B cell (primary cell): ENCODE results near the gene SELENOS. TPM values are rescaled to one million over a fixed set of nuclear protein-coding genes. Genes with fewer than 3 reads are reported as not detected.
A peak's percentile ranks its signal among the peaks of the same experiment; 100 is the strongest.

ENCODE experiments used
- ATAC-seq: fragments of 200-7000 bp; cut with Tn5 transposase; one replicate; pipeline ENCODE4 v1.10.0; 2021; ENCODE audit warnings: low read depth, mild to moderate bottlenecking, moderate number of reproducible peaks, moderate library complexity
- CTCF ChIA-PET: fragments of 350-600 bp; sonication (Branson Sonifier 250); formaldehyde crosslinking; loops from one replicate; lab custom pipeline; 2021; ENCODE audit warnings: antibody characterized with exemption, inconsistent platforms; lab: Charles Lee
- POLR2A ChIA-PET: fragments of 350-600 bp; sonication (Branson Sonifier 250); formaldehyde crosslinking; loops from one replicate; lab custom pipeline; 2021; ENCODE audit warnings: antibody characterized with exemption; lab: Charles Lee
- DNase-seq: peaks from one replicate; pipeline ENCODE4 v3.0.0; 2013
- H2AFZ ChIP-seq: 2 replicates; pipeline ENCODE4 v1.6.1; 2012; ENCODE audit warnings: mild to moderate bottlenecking, low read depth, low read length; ENCODE audit not compliant: insufficient read depth, poor library complexity, severe bottlenecking
- H3K27ac ChIP-seq, 2 donors: 1 replicate in 1 of 2; 2 replicates in 1 of 2; pipeline ENCODE4 v1.5.1; 2012 to 2013; ENCODE audit warnings: low read length in 2 of 2, mild to moderate bottlenecking in 2 of 2, moderate library complexity in 1 of 2
- H3K27me3 ChIP-seq, 4 experiments: fragments of 200-600 bp in 1 of 4; sonication (generic) in 1 of 4; replicated peaks in 1 of 4; 1 replicate in 2 of 4; 2 replicates in 2 of 4; pipeline versions ENCODE4 v1.6.1 to v1.7.0; 2013 to 2016; ENCODE audit warnings: low read length in 3 of 4, mild to moderate bottlenecking in 2 of 4, mixed read lengths in 1 of 4, moderate library complexity in 1 of 4; ENCODE audit not compliant: insufficient read depth in 4 of 4, control insufficient read depth in 3 of 4; ENCODE audit errors: control extremely low read depth in 1 of 4
- H3K36me3 ChIP-seq, 2 experiments: replicated peaks in 1 of 2; 1 replicate in 1 of 2; 2 replicates in 1 of 2; pipeline versions ENCODE4 v1.6.1 to v1.7.1; 2013; ENCODE audit warnings: low read length in 1 of 2; ENCODE audit not compliant: insufficient read depth in 2 of 2, control insufficient read depth in 1 of 2; ENCODE audit errors: control extremely low read depth in 1 of 2, extremely low read depth in 1 of 2
- H3K4me1 ChIP-seq, 2 donors: fragments of 200-600 bp in 1 of 2; sonication (generic) in 1 of 2; 1 replicate in 1 of 2; 2 replicates in 1 of 2; pipeline versions ENCODE4 v1.5.1 to v1.6.1; 2013 to 2017; ENCODE audit warnings: low read length in 2 of 2; ENCODE audit not compliant: control insufficient read depth in 2 of 2, insufficient read depth in 2 of 2
- H3K4me2 ChIP-seq: replicated peaks from 2 replicates; pipeline ENCODE3; 2012; ENCODE audit warnings: mild to moderate bottlenecking, low read depth, low read length; ENCODE audit not compliant: poor library complexity, severe bottlenecking
- H3K4me3 ChIP-seq, 5 experiments: fragments of 200-600 bp in 1 of 5; sonication (generic) in 1 of 5; 1 replicate in 3 of 5; 2 replicates in 2 of 5; pipeline versions ENCODE4 v1.5.1 to v1.7.0; 2011 to 2016; ENCODE audit warnings: low read length in 4 of 5, mild to moderate bottlenecking in 4 of 5, low read depth in 2 of 5, control low read depth in 1 of 5, moderate library complexity in 1 of 5; ENCODE audit not compliant: insufficient read depth in 1 of 5; ENCODE audit errors: control extremely low read depth in 1 of 5, extremely low read depth in 1 of 5
- H3K79me2 ChIP-seq: fragments of 200-600 bp; sonication (generic); one replicate; pipeline ENCODE4 v1.6.0; 2016; ENCODE audit warnings: low read length; ENCODE audit not compliant: control insufficient read depth, insufficient read depth
- H3K9ac ChIP-seq: fragments of 200-600 bp; sonication (generic); 2 replicates; pipeline ENCODE4 v1.6.1; 2017; ENCODE audit warnings: mild to moderate bottlenecking, low read length, moderate library complexity
- H3K9me3 ChIP-seq, 3 donors: one replicate each; pipeline versions ENCODE4 v1.6.1 to v1.7.1; 2013; ENCODE audit warnings: low read length in 2 of 3; ENCODE audit not compliant: control insufficient read depth in 2 of 3, insufficient read depth in 1 of 3; ENCODE audit errors: control extremely low read depth in 1 of 3
- H4K20me1 ChIP-seq: 2 replicates; pipeline ENCODE4 v1.6.0; 2012; ENCODE audit warnings: mild to moderate bottlenecking, low read length; ENCODE audit not compliant: insufficient read depth, control insufficient read depth, poor library complexity, severe bottlenecking
- H3K27ac Mint-ChIP-seq: one replicate; pipeline ENCODE4 v1.8.0; 2021; ENCODE audit warnings: mixed read lengths
- H3K27me3 Mint-ChIP-seq: one replicate; pipeline ENCODE4 v1.8.0; 2021; ENCODE audit warnings: mixed read lengths
- H3K4me1 Mint-ChIP-seq: one replicate; pipeline ENCODE4 v1.8.0; 2021; ENCODE audit warnings: mixed read lengths
- H3K4me3 Mint-ChIP-seq: one replicate; pipeline ENCODE4 v1.8.0; 2021; ENCODE audit warnings: mixed read lengths
- H3K9me3 Mint-ChIP-seq: one replicate; pipeline ENCODE4 v1.8.0; 2022; ENCODE audit warnings: mixed read lengths; ENCODE audit not compliant: insufficient read depth
- CTCF ChIP-seq: fragments of 200-600 bp; IDR thresholded peaks from one replicate; pipeline ENCODE4 v1.8.0; 2022; ENCODE audit warnings: antibody characterized with exemption, mild to moderate bottlenecking
- EZH2 ChIP-seq: IDR thresholded peaks from 2 replicates; pipeline ENCODE4 v1.6.1; 2012; ENCODE audit warnings: borderline replicate concordance, low read depth, mild to moderate bottlenecking, moderate library complexity, low read length; ENCODE audit not compliant: insufficient read depth, poor library complexity, severe bottlenecking
- WGBS: methylation state at CpG from one replicate; pipeline ENCODE4 v1.1.5; 2013; ENCODE audit warnings: missing lambda C conversion rate; ENCODE audit not compliant: insufficient coverage; 5-methylcytosine and 5-hydroxymethylcytosine counted together
- intact Hi-C: fragments of 100-400 bp; cut with micrococcal nuclease; formaldehyde crosslinking; loops from one replicate; pipeline ENCODE4 v1.10.0; 2022
- polyA plus RNA-seq: library from polyadenylated mRNA; depleted of rRNA; stranded (reverse); fragments of >200 nt; gene quantifications from 2 replicates; pipeline ENCODE4 v1.2.3, GENCODE V29; 2012
- total RNA-seq, 2 donors: library from RNA; stranded (reverse); fragments of 120-200 nt in 1 of 2; gene quantifications; 1 replicate in 1 of 2; 2 replicates in 1 of 2; pipeline versions ENCODE4 v1.2.3 to v1.2.4, GENCODE V29; 2013 to 2022

The SELENOS gene
- total and polyA plus RNA-seq, 2 donors (not counting 1 experiment from before 2014, with no cell fraction given) = 14.2 to 26.8 TPM

- H3K9ac ChIP-seq = no peak overlapping the region
- WGBS = 79% methylated on average over 4 of the region's 4 CpGs
- intact Hi-C loops = no loop called here
- Mint-ChIP-seq H3K27me3 (no peaks in the 10 kb centered on the region), H3K4me1 (no peaks in the 10 kb centered on the region), H3K4me3 (no peak overlapping the region), H3K27ac (no peak overlapping the region), H3K9me3 (no peaks in the 10 kb centered on the region)
- DNase-seq (no peak), ATAC-seq (no peak)
- no peak for TF ChIP-seq CTCF
- no peak for TF ChIP-seq EZH2
- H3K79me2 ChIP-seq = peaks cover 4% of the 10 kb centered on the region
- no peaks in the 10 kb centered on the region for H3K36me3 ChIP-seq
- H3K27me3 ChIP-seq = no peaks in the 10 kb centered on the region
- H2AFZ ChIP-seq = no peak overlapping the region
- H4K20me1 ChIP-seq = no peaks in the 10 kb centered on the region
- H3K4me2 ChIP-seq = no peak overlapping the region
- no peaks in the 10 kb centered on the region for H3K4me1 ChIP-seq
- H3K27ac ChIP-seq = no peak overlapping the region
- ChIA-PET CTCF (interaction anchor here (0.7 to 13.9 kb wide), 9 partner anchors 8 to 351 kb away, joined by 3 to 159 read pairs (median 7); partner anchors contain the start of gene SNRPA1), POLR2A (no interaction called here)
- H3K4me3 ChIP-seq = no peak overlapping the region
- H3K9me3 ChIP-seq = no peaks in the 10 kb centered on the region
Measured at GRCh38 chr15:101303408-101303807, 26.1 kb upstream of the SELENOS start.

- TF ChIP-seq CTCF (no peak), EZH2 (no peak)
- peak overlapping the region; percentile 96 for H3K4me3 Mint-ChIP-seq
- H2AFZ ChIP-seq = no peak overlapping the region
- DNase-seq = no peak
- H3K27ac ChIP-seq = no peak overlapping the region
- no peaks in the 10 kb centered on the region for H3K27me3 Mint-ChIP-seq
- WGBS = no CpG with 5 or more reads among the region's 9 CpGs
- H3K27ac Mint-ChIP-seq = peak overlapping the region; percentile 98
- H3K4me1 Mint-ChIP-seq = peaks cover 36% of the 10 kb centered on the region
- CTCF ChIA-PET = interaction anchor here (1.5 to 13.9 kb wide), 4 partner anchors 8 to 359 kb away, joined by 3 to 159 read pairs (median 10); no protein-coding TSS in a partner anchor
- H3K9me3 ChIP-seq = peaks cover 0 to 4% (median 0%) of the 10 kb centered on the region in 3 donors
- POLR2A ChIA-PET = no interaction called here
- no peaks in the 10 kb centered on the region for H3K27me3 ChIP-seq
- no peak for ATAC-seq
- peaks cover 31% of the 10 kb centered on the region for H4K20me1 ChIP-seq
- H3K4me3 ChIP-seq = no peak overlapping the region
- no peak overlapping the region for H3K4me2 ChIP-seq
- H3K9me3 Mint-ChIP-seq = no peaks in the 10 kb centered on the region
- H3K9ac ChIP-seq = no peak overlapping the region
- intact Hi-C loops = no loop called here
- peaks cover 4 to 5% of the 10 kb centered on the region in 2 experiments for H3K36me3 ChIP-seq
- H3K4me1 ChIP-seq = peaks cover 28% of the 10 kb centered on the region in 2 donors
- H3K79me2 ChIP-seq = peaks cover 34% of the 10 kb centered on the region
Measured at GRCh38 chr15:101296418-101297405, 19.4 kb upstream of the SELENOS start.
